GM18858 (cell line): ENCODE results near the gene NDUFC1.

ENCODE experiments used
- ATAC-seq: cut with Tn5 transposase; IDR thresholded peaks from one replicate; pipeline ENCODE4 v1.9.1; 2021; ENCODE audit not compliant: unreplicated experiment

Gene NDUFC1

DNA sequence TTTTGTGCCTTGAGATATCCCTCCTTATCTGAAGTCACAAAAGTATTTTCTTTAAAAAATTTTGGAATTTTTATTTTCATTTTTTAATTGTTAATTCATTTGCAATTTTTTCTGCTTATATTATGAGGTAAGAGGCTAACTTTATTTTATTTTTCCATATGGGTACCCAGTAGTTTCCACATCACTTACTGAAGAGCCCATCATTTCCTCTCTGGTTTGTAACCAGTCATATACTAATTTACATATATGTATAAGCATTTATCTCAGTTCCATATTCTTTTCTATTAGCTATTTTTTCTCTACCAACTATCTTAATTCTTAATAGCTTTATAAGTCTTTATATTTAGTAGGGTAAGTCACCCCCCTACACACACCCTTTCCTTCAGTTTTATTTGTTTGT is 49.2 kb downstream of the NDUFC1 start:
- no peak for ATAC-seq

DNA sequence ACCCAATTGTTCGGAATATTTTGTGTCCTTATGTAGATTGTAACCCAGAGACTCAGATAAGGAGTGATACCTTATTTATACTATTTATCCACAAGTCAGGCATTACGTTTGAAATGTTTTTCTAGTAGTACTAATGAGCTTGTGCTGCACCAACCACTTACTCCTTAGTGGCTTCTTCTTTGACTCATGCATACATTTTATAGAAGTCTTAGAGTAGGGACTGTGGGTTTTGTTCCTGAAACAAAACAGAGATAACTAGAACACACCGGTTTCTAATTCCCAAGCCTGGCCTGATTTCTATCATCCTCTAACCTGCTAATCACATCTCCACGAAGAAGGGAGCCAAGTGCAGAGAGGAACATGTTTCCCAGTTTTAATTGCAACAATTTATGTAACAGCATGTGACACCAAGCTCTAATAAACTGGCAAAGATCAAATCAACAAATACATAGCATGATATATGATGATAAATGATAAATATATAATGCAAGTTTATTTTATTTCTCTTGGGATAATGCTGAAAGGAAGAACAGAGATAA is 54.5 kb downstream of the NDUFC1 start:
- no peak for ATAC-seq

DNA sequence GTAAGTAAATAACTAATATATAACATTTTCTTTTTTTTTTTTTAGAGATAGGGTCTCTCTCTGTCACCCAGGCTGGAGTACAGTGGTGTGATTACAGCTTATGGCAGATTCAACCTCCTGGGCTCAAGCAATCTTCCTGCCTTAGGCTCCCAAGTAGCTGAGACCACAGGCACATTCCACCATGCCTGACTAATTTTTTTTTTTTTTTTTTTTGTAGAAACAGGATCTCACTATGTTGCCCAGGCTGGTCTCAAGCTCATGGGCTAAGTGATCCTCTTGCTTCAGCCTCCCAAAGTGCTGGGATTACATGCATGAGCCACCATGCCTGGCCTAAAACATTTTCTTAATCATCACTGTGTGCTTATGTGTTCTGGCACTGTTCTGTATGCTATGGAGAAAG is 55.0 kb downstream of the NDUFC1 start:
- ATAC-seq, result no peak

DNA sequence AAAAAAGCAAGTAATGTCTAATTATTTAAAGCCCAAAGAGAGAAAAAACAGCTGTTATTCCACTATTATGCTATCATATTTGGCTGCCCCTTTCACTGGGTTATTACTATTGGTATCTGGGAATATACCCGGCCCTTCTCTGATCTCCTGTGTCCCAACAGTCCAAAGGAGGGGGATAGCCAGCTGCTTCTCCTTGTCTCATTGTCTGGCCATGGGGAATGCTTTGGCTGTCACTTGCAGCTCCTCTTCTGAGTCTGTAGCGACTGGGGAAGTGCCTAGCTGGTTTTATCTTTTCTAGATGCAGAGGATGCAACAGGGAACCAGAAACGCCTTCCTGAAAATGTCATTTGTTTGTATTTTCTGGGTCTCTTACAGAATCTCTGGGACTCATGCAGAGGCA is 56.1 kb downstream of the NDUFC1 start:
- no peak for ATAC-seq

DNA sequence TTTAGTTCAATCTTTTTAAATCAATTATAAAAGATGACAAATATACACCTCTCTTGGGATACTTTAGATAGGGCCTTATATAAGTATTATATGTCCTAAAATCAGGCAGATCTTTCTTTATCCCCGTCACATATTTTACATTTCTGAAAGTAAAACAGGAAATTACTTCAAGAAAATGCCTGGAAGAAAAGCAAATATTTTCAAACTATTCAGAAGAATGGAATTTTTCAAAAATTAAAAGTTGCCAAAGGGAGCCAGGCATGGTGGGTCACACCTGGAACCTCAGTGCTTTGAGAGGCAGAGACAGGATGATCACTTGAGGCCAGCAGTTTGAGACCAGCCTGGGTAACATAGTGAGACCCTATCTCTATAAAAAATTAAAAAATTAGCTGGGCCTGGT is 56.7 kb downstream of the NDUFC1 start:
- ATAC-seq, result no peak

DNA sequence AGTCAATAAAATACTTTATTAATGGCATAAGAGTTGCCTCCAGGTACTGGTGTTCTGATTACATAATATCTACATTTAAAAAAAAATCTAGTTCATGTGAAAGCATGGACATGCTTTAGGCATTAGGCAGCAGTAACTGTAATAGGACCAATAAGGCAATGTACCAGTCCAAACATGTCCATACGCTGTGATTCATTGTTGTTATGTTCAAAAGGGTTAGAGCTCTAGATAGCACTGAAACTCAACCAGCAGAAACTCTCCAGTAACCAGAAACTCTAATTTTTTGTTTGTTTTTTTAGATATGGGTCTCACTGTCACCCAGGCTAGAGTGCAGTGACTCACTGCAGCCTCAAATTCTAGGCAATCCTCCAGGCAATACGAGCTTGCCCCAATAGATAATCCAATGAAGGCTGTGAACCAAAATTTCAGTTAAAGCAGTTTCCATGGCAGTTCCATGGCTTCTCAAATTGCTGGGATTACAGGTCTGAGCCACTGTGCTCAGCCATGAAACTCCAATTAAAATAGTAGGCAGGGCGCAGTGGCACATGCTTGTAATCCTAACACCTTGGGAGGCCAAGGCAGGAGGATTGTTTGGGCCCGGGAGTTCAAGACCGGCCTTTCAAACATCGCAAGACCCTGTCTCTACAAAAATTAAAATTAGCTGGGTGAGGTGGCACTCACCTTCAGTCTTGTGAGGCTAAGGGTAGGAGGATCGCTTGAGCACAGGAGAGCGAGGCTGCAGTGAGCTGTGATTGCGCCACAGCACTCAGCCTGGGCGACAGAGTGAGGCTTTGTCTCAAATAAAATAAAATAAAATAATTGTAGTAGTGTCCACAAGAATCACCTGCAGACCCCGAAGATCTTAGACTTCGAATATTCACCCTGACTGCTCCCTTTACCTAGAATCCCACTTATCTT is 58.6 kb downstream of the NDUFC1 start:
- peak; percentile 81 for ATAC-seq

DNA sequence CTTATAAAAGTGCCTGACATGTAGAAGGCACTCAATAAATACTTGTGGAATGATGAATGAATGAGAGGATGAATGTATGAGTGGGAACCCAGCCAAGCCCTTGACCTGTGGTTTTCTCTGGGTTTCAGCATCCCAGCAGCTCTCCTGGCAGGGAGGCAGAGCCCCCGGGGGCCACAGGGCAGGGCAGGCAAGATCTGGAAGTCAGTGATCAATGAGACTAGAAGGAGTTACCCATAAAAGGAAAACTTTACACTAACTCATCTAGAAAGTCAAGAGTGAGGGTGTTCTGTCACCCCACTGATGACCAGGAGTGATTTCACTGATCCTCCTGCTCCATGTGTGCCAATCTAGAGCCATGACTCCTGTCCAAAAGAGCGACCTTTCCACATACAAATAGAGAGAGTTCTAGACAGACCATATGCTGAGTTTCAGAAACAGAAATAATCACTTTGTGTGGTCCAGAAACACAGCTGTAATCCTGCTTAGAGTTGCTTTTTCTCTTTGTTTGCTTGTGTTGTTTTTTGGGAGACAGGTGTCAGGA is 59.7 kb downstream of the NDUFC1 start:
- no peak for ATAC-seq

DNA sequence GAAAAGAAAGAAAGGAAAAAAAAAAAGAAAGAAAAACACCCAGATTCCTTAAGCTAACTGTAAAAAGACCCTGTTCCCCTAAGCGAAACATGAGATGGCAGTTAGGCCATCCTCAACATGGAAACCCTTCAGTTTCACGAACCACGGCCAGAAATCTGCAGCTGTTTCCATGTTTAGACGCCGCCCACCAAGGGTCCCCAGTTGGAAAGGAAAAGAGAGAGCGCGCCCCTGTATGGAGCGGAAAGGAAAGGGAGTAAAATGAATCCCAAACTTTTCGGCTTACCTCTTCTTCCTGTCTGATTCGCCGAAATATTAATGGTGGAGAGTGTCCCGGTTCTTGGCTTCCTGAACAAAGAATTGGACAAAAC is 60.5 kb downstream of the NDUFC1 start:
- no peak for ATAC-seq

DNA sequence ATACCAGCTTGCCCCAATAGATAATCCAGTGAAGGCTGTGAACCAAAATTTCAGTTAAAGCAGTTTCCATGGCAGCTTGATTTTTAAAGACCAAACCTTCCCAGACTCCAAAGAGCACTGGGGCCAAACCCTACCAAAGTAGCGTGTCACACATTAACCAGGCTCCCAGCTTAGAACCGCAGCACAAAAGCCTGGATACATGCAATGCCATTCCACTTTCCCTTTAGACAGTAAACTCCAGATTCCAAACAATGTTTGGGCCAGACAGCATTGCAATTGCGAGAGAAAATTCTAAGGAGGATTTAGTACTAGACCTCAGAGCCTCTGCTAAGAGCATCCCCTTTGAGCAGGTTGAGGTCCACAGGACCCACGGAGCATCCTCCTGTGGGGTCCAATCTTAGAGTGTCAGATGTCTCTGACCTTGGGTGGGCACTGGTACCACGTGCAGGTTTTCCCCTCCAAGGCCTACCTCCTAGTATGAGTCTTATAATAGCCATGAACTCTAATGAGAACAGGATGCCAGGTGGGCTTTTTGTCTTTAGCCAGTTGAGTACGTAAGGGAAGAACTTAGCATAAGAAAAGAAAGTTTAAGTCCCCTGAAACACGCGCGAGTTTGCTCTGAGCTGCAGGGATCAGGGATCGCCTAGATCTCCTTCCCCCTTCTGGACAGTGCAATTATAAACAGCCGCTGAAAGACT is 61.0 kb downstream of the NDUFC1 start:
- no peak for ATAC-seq
